Measurements from ENCODE around the gene ISOC1.

DNA sequence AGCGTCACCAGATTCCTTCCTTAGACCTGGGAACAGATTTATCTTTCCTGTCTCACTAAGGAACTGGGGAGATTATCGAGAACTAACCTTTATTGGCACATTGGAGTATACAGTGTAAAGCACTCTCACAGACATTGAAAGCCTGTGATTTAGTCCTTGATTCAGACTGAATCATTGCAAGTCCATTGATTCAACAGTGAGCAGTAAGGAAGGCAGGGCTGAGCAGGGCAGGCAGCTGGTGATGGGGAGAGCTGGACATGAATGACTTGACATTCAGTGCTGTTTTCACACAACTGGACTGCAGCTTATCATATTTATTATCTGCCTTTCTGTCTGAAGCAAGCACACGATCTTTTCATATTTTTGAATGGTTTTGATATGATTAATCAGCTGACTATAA, 16.2 kb downstream of the ISOC1 start:
- TF ChIP-seq, protein P1, sequence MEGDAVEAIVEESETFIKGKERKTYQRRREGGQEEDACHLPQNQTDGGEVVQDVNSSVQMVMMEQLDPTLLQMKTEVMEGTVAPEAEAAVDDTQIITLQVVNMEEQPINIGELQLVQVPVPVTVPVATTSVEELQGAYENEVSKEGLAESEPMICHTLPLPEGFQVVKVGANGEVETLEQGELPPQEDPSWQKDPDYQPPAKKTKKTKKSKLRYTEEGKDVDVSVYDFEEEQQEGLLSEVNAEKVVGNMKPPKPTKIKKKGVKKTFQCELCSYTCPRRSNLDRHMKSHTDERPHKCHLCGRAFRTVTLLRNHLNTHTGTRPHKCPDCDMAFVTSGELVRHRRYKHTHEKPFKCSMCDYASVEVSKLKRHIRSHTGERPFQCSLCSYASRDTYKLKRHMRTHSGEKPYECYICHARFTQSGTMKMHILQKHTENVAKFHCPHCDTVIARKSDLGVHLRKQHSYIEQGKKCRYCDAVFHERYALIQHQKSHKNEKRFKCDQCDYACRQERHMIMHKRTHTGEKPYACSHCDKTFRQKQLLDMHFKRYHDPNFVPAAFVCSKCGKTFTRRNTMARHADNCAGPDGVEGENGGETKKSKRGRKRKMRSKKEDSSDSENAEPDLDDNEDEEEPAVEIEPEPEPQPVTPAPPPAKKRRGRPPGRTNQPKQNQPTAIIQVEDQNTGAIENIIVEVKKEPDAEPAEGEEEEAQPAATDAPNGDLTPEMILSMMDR (IDR thresholded peaks at IDR 0.05), result no peak
- TF ChIP-seq POLR2A (IDR thresholded peaks at IDR 0.05), result no peak
